Neural cell (in vitro differentiated cells): ENCODE data around the gene CFAP58.

Experiments
- CTCF ChIP-seq: fragments of 450-650 bp; IDR thresholded peaks from 2 replicates; pipeline ENCODE4 v1.5.1; 2014; ENCODE audit warnings: antibody characterized with exemption, mild to moderate bottlenecking, moderate library complexity; ENCODE audit not compliant: poor library complexity, severe bottlenecking
- EZH2 ChIP-seq: fragments of 200-600, 300-800 bp; shearing (Covaris generic), sonication (generic); IDR thresholded peaks from 2 replicates; pipeline ENCODE4 v1.6.1; 2014; ENCODE audit warnings: antibody characterized with exemption, low read length, borderline replicate concordance, mild to moderate bottlenecking; ENCODE audit not compliant: insufficient read depth, poor library complexity, severe bottlenecking
- MXI1 ChIP-seq: fragments of 450-650 bp; conservative IDR thresholded peaks from 2 replicates; pipeline ENCODE4 v1.6.1; 2014; ENCODE audit warnings: antibody characterized with exemption, mild to moderate bottlenecking; ENCODE audit not compliant: poor library complexity, severe bottlenecking
- POLR2AphosphoS5 ChIP-seq: IDR thresholded peaks from 2 replicates; pipeline ENCODE4 v1.6.1; 2012
- RAD21 ChIP-seq: fragments of 450-650 bp; conservative IDR thresholded peaks from 2 replicates; pipeline ENCODE4 v1.6.1; 2014; ENCODE audit warnings: antibody characterized with exemption, mild to moderate bottlenecking, moderate library complexity
- SMC3 ChIP-seq: fragments of 450-650 bp; conservative IDR thresholded peaks from 2 replicates; pipeline ENCODE4 v1.6.1; 2014; ENCODE audit warnings: antibody characterized with exemption, mild to moderate bottlenecking, moderate library complexity; ENCODE audit not compliant: poor library complexity
- TAF1 ChIP-seq: IDR thresholded peaks from 2 replicates; pipeline ENCODE4 v1.6.1; 2012; ENCODE audit warnings: low read depth
- TF ChIP-seq, protein P1 (sequence below): IDR thresholded peaks from 2 replicates; pipeline ENCODE4 v1.6.1; 2012; ENCODE audit warnings: borderline replicate concordance

DNA sequence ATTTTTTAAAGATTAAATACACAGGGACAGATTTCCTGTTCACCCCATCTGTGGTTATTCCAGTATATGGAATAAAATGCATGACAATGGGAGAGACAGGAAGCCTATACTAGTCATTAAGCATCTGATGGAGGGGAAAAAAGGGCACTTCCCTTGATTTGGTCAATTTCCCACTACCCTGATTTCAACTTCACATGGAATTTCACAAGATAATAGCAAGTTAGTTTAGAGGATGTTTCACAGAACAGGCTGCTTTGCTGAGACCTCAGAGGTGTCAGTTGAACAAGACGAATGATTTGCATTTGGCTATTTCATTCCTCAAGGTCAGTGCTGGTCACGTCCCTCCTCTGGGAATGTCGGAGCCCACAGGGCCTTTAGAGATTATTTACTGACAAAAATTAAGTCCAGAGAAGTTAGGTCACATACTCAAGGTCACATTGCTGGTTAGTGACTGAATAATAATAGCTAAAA, 10.7 kb upstream of the CFAP58 start:
- TF ChIP-seq CTCF, result no peak
- TF ChIP-seq POLR2AphosphoS5, result no peak
- TF ChIP-seq, protein P1, sequence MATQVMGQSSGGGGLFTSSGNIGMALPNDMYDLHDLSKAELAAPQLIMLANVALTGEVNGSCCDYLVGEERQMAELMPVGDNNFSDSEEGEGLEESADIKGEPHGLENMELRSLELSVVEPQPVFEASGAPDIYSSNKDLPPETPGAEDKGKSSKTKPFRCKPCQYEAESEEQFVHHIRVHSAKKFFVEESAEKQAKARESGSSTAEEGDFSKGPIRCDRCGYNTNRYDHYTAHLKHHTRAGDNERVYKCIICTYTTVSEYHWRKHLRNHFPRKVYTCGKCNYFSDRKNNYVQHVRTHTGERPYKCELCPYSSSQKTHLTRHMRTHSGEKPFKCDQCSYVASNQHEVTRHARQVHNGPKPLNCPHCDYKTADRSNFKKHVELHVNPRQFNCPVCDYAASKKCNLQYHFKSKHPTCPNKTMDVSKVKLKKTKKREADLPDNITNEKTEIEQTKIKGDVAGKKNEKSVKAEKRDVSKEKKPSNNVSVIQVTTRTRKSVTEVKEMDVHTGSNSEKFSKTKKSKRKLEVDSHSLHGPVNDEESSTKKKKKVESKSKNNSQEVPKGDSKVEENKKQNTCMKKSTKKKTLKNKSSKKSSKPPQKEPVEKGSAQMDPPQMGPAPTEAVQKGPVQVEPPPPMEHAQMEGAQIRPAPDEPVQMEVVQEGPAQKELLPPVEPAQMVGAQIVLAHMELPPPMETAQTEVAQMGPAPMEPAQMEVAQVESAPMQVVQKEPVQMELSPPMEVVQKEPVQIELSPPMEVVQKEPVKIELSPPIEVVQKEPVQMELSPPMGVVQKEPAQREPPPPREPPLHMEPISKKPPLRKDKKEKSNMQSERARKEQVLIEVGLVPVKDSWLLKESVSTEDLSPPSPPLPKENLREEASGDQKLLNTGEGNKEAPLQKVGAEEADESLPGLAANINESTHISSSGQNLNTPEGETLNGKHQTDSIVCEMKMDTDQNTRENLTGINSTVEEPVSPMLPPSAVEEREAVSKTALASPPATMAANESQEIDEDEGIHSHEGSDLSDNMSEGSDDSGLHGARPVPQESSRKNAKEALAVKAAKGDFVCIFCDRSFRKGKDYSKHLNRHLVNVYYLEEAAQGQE, result no peak
- no peak for TF ChIP-seq EZH2
- TF ChIP-seq TAF1, result no peak
- TF ChIP-seq SMC3, result no peak
- TF ChIP-seq RAD21, result no peak
- TF ChIP-seq MXI1, result no peak
